CD4-positive, alpha-beta T cell treated with Interferon alpha-2 for 1 hour (primary cell): ENCODE results near the gene SH2D7.
A peak's percentile ranks its signal among the peaks of the same experiment; 100 is the strongest.

Source experiments
- DNase-seq, 2 donors: peaks; one replicate each; pipeline ENCODE4 v3.0.0-alpha.2; 2020 to 2022

Gene SH2D7

GRCh38 chr15:78092261-78093041, at the start of gene SH2D7:
TSS of gene SH2D7 (plus strand) at chr15:78092561. CDS start at chr15:78092585, 24 bp downstream.
- no peak for DNase-seq

GRCh38 chr15:78044407-78045155, 47.8 kb upstream of the SH2D7 start:
- peak in 1 of 2 donors; percentile 58 for DNase-seq

GRCh38 chr15:78045189-78045588, 47.2 kb upstream of the SH2D7 start:
- DNase-seq = no peak

GRCh38 chr15:78046796-78047341, 45.5 kb upstream of the SH2D7 start:
- DNase-seq = peak in 1 of 2 donors; percentile 52

- peak in 1 of 2 donors; percentile 49 for DNase-seq
Observed at GRCh38 chr15:78047761-78048627, 44.4 kb upstream of the SH2D7 start.

- no peak for DNase-seq
Observed at GRCh38 chr15:78048628-78048920, 43.8 kb upstream of the SH2D7 start.

GRCh38 chr15:78049691-78050440, 42.5 kb upstream of the SH2D7 start:
- DNase-seq = peak in 1 of 2 donors; percentile 60

- peak in 1 of 2 donors; percentile 63 for DNase-seq
Observed at GRCh38 chr15:78050441-78050809, 41.9 kb upstream of the SH2D7 start.

GRCh38 chr15:78050826-78051225, 41.5 kb upstream of the SH2D7 start:
- peak in 1 of 2 donors; percentile 48 for DNase-seq

GRCh38 chr15:78051596-78051995, 40.8 kb upstream of the SH2D7 start:
- DNase-seq = peak in 1 of 2 donors; percentile 41

GRCh38 chr15:78052001-78052401, 40.4 kb upstream of the SH2D7 start:
- DNase-seq = no peak

GRCh38 chr15:78052545-78052944, 39.8 kb upstream of the SH2D7 start:
- no peak for DNase-seq

GRCh38 chr15:78054518-78054917, 37.8 kb upstream of the SH2D7 start:
- DNase-seq = no peak

GRCh38 chr15:78054966-78055365, 37.4 kb upstream of the SH2D7 start:
- peak; percentile 42 to 69 for DNase-seq

- no peak for DNase-seq
Observed at GRCh38 chr15:78055919-78056713, 36.2 kb upstream of the SH2D7 start.

- peak in 1 of 2 donors; percentile 39 for DNase-seq
Observed at GRCh38 chr15:78056714-78057269, 35.6 kb upstream of the SH2D7 start.

- no peak for DNase-seq
Observed at GRCh38 chr15:78057803-78058202, 34.6 kb upstream of the SH2D7 start.

GRCh38 chr15:78058401-78058935, 33.9 kb upstream of the SH2D7 start:
- DNase-seq = no peak

- DNase-seq = no peak
Observed at GRCh38 chr15:78059110-78059839, 33.1 kb upstream of the SH2D7 start.

- DNase-seq = no peak
Observed at GRCh38 chr15:78060232-78060631, 32.1 kb upstream of the SH2D7 start.
